ENCODE data around the gene TNRC18.

The TNRC18 gene

GRCh38 chr7:5394264-5395105 is 29.1 kb downstream of the TNRC18 start:
- no peak for TF ChIP-seq CTCF (conservative IDR thresholded peaks at IDR 0.05)
- no peak overlapping the region for H3K27ac ChIP-seq

- no peak for TF ChIP-seq CTCF (conservative IDR thresholded peaks at IDR 0.05)
- H3K27ac ChIP-seq = no peak overlapping the region
These were observed 29.9 kb downstream of the TNRC18 start for GRCh38 chr7:5393748-5394147.

- no peak overlapping the region for H3K27ac ChIP-seq
- no peak for TF ChIP-seq CTCF (conservative IDR thresholded peaks at IDR 0.05)
These were observed 30.3 kb downstream of the TNRC18 start for GRCh38 chr7:5393328-5393727.

GRCh38 chr7:5390918-5391317 is 32.7 kb downstream of the TNRC18 start:
- H3K27ac ChIP-seq = no peak overlapping the region
- no peak for TF ChIP-seq CTCF (conservative IDR thresholded peaks at IDR 0.05)

GRCh38 chr7:5388905-5389433 is 34.7 kb downstream of the TNRC18 start:
- TF ChIP-seq CTCF (conservative IDR thresholded peaks at IDR 0.05) = no peak
- no peak overlapping the region for H3K27ac ChIP-seq

- no peak for TF ChIP-seq CTCF (conservative IDR thresholded peaks at IDR 0.05)
- H3K27ac ChIP-seq = no peak overlapping the region
These were observed 35.2 kb downstream of the TNRC18 start for GRCh38 chr7:5388273-5388901.

GRCh38 chr7:5387711-5388245 is 35.9 kb downstream of the TNRC18 start:
- H3K27ac ChIP-seq = no peak overlapping the region
- TF ChIP-seq CTCF (conservative IDR thresholded peaks at IDR 0.05) = no peak

Measured in VCaP (cell line).